RWPE2 (cell line): ENCODE results near the gene BOLA3.

Experiments used
- ATAC-seq: fragments of 200-7000 bp; cut with Tn5 transposase; 3 replicates; pipeline ENCODE4 v1.9.1; 2021; ENCODE audit warnings: low read depth
- DNase-seq: peaks from one replicate; pipeline ENCODE4 v3.0.0-alpha.2; 2020; ENCODE audit warnings: low spot score
- H3K27ac ChIP-seq: fragments of 450-650 bp; 2 replicates; pipeline ENCODE4 v1.5.1; 2017; ENCODE audit warnings: mild to moderate bottlenecking; ENCODE audit not compliant: poor library complexity, severe bottlenecking
- H3K27me3 ChIP-seq: fragments of 250-450 bp; sonication (Bioruptor Pico); 2 replicates; pipeline ENCODE4 v1.5.1; 2021; ENCODE audit warnings: mild to moderate bottlenecking, moderate library complexity; ENCODE audit not compliant: insufficient read depth, poor library complexity, severe bottlenecking
- H3K36me3 ChIP-seq: fragments of 250-450 bp; sonication (Bioruptor Pico); 2 replicates; pipeline ENCODE4 v1.5.1; 2020; ENCODE audit warnings: low read depth, mild to moderate bottlenecking, moderate library complexity
- H3K4me1 ChIP-seq: fragments of 250-450 bp; sonication (Bioruptor Pico); 2 replicates; pipeline ENCODE4 v1.5.1; 2021; ENCODE audit warnings: mild to moderate bottlenecking, moderate library complexity; ENCODE audit not compliant: insufficient read depth, poor library complexity, severe bottlenecking
- H3K4me3 ChIP-seq: fragments of 250-450 bp; sonication (Bioruptor Pico); 2 replicates; pipeline ENCODE4 v1.5.1; 2021; ENCODE audit warnings: mild to moderate bottlenecking, moderate library complexity; ENCODE audit not compliant: severe bottlenecking
- H3K9me3 ChIP-seq: fragments of 250-450 bp; sonication (Bioruptor Pico); 2 replicates; pipeline ENCODE4 v1.5.1; 2021; ENCODE audit warnings: mild to moderate bottlenecking, moderate library complexity; ENCODE audit not compliant: severe bottlenecking
- CTCF ChIP-seq: fragments of 450-650 bp; IDR thresholded peaks from one replicate; pipeline ENCODE4 v1.5.1; 2017; ENCODE audit warnings: mild to moderate bottlenecking, moderate library complexity; ENCODE audit not compliant: poor library complexity, severe bottlenecking

BOLA3 gene

DNA sequence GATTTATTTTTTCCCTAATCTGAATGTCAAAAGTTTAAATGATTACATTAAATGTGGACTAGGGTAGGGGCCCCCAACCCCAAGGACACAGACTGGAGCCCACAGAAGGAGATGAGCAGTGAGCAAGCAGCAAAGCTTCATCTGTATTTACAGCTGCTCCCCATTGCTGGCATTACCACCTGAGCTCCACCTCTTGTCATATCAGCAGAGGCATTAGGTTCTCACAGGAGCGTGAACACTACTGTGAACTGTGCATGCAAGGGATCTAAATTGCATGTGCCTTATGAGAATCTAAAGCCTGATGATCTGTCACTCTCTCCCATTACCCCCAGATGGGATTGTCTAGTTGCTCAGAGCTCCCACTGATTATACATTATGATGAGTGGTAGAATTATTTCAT, 27.2 kb upstream of the BOLA3 start:
- DNase-seq (no peak), ATAC-seq (no peak)
- no peaks in the 10 kb centered on the region for H3K9me3 ChIP-seq
- H3K27me3 ChIP-seq = no peaks in the 10 kb centered on the region
- H3K4me3 ChIP-seq = no peak overlapping the region
- H3K4me1 ChIP-seq = peaks cover 17% of the 10 kb centered on the region
- TF ChIP-seq CTCF = no peak
- H3K36me3 ChIP-seq = peaks cover 55% of the 10 kb centered on the region
- no peak overlapping the region for H3K27ac ChIP-seq

- TF ChIP-seq CTCF = no peak
- DNase-seq (no peak), ATAC-seq (no peak)
- Histone ChIP-seq H3K27me3 (no peaks in the 10 kb centered on the region), H3K4me1 (no peaks in the 10 kb centered on the region), H3K9me3 (no peaks in the 10 kb centered on the region), H3K27ac (no peak overlapping the region), H3K4me3 (no peak overlapping the region), H3K36me3 (peaks cover 92% of the 10 kb centered on the region)
Observed at GRCh38 chr2:74168739-74169138, 21.0 kb upstream of the BOLA3 start.

DNA sequence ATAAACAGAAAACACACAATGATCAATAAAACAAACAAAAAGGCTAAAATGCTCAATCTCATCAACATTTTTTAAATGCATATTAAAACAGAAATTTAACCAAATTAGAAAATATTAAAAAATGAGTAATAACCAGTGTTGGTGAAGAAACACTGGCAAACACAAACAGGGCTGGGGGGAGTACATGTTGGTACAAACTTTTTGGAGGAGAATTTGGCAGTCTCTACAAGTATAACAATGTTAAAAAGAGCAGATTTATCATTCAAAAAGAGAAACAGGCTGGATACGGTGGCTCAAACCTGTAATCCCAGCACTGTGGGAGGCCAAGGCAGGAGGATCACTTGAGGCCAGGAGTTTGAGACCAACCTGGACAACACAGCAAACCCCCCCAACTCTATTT, 17.0 kb upstream of the BOLA3 start:
- Histone ChIP-seq H3K9me3 (no peaks in the 10 kb centered on the region), H3K27me3 (no peaks in the 10 kb centered on the region), H3K27ac (no peak overlapping the region), H3K4me3 (no peak overlapping the region), H3K4me1 (no peaks in the 10 kb centered on the region), H3K36me3 (peaks cover 97% of the 10 kb centered on the region)
- ATAC-seq (no peak), DNase-seq (no peak)
- TF ChIP-seq CTCF = no peak

DNA sequence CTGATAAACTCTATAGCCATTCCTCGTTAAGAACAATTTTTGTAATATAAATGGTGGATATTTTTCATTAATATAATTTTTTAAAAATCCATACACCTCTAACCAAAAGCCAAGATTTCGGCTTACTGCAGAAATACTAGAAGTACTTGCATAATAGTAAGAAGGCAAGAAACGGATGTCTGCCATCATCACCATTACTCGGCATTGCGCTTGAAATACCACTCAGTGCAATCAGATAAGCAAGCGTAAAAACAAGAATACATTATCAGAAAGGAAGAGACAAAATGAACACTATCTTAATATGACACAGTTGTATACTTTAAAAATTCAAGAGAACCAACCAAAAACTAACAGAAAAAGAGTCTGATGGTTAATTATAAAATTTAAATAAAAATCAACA, 15.2 kb upstream of the BOLA3 start:
- H3K27me3 ChIP-seq = no peaks in the 10 kb centered on the region
- H3K36me3 ChIP-seq = peaks cover 96% of the 10 kb centered on the region
- H3K4me1 ChIP-seq = no peaks in the 10 kb centered on the region
- H3K4me3 ChIP-seq = no peak overlapping the region
- H3K9me3 ChIP-seq = no peaks in the 10 kb centered on the region
- no peak for ATAC-seq
- no peak for DNase-seq
- H3K27ac ChIP-seq = no peak overlapping the region
- no peak for TF ChIP-seq CTCF

GRCh38 chr2:74155830-74156229, 8.1 kb upstream of the BOLA3 start:
- Histone ChIP-seq H3K4me3 (no peak overlapping the region), H3K27me3 (no peaks in the 10 kb centered on the region), H3K9me3 (no peaks in the 10 kb centered on the region), H3K36me3 (peaks cover 91% of the 10 kb centered on the region), H3K27ac (no peak overlapping the region), H3K4me1 (no peaks in the 10 kb centered on the region)
- DNase-seq (no peak), ATAC-seq (no peak)
- TF ChIP-seq CTCF = no peak
